SK-N-MC (cell line): Measurements from ENCODE around the gene RGMA.
"Not testable (repeated sequence)": the region's sequence is repeated elsewhere in the genome, so short reads cannot be mapped to it uniquely, and the experiment has no call there.

Experiments used
- DNase-seq: peaks from one replicate; pipeline ENCODE4 v3.0.0-alpha.2; 2011; ENCODE audit warnings: low read depth, low spot score
- H3K27ac ChIP-seq: fragments of 200-600 bp; sonication (generic); 2 replicates; pipeline ENCODE4 v1.5.1; 2016; ENCODE audit warnings: mixed run types
- H3K36me3 ChIP-seq: fragments of 200-600 bp; sonication (generic); 2 replicates; pipeline ENCODE4 v1.6.1; 2017; ENCODE audit warnings: antibody characterized with exemption, low read length, mixed read lengths; ENCODE audit not compliant: insufficient read depth
- H3K4me3 ChIP-seq: fragments of 200-600 bp; sonication (generic); 2 replicates; pipeline ENCODE4 v1.5.1; 2016
- H3K9ac ChIP-seq: fragments of 200-600 bp; sonication (generic); 2 replicates; pipeline ENCODE4 v1.8.0; 2017; ENCODE audit warnings: mixed run types, mixed read lengths; ENCODE audit not compliant: insufficient read length
- H3K9me3 ChIP-seq: fragments of 200-600 bp; sonication (generic); 2 replicates; pipeline ENCODE4 v1.6.1; 2017; ENCODE audit warnings: low read depth, mild to moderate bottlenecking, antibody characterized with exemption, low read length, moderate library complexity, mixed read lengths
- EZH2 ChIP-seq: fragments of 200-600 bp; sonication (generic); IDR thresholded peaks from one replicate; pipeline ENCODE4 v1.6.1; 2017; ENCODE audit warnings: antibody characterized with exemption
- FOXP2 ChIP-seq: optimal IDR thresholded peaks from 2 replicates; pipeline ENCODE3; 2011; ENCODE audit warnings: mild to moderate bottlenecking, moderate library complexity; ENCODE audit not compliant: insufficient read depth; ENCODE audit errors: extremely low read length, control extremely low read depth
- POLR2AphosphoS5 ChIP-seq: IDR thresholded peaks from 2 replicates; pipeline ENCODE4 v1.6.1; 2012; ENCODE audit warnings: mild to moderate bottlenecking, low read depth, low read length, borderline replicate concordance

The RGMA gene

GRCh38 chr15:93037820-93038705 is 50.9 kb downstream of the RGMA start:
- no peak for DNase-seq
- Histone ChIP-seq H3K4me3 (no peak overlapping the region), H3K36me3 (no peaks in the 10 kb centered on the region), H3K9ac (no peak overlapping the region), H3K27ac (no peak overlapping the region), H3K9me3 (no peaks in the 10 kb centered on the region)
- TF ChIP-seq FOXP2 (no peak), EZH2 (no peak), POLR2AphosphoS5 (no peak)

DNA sequence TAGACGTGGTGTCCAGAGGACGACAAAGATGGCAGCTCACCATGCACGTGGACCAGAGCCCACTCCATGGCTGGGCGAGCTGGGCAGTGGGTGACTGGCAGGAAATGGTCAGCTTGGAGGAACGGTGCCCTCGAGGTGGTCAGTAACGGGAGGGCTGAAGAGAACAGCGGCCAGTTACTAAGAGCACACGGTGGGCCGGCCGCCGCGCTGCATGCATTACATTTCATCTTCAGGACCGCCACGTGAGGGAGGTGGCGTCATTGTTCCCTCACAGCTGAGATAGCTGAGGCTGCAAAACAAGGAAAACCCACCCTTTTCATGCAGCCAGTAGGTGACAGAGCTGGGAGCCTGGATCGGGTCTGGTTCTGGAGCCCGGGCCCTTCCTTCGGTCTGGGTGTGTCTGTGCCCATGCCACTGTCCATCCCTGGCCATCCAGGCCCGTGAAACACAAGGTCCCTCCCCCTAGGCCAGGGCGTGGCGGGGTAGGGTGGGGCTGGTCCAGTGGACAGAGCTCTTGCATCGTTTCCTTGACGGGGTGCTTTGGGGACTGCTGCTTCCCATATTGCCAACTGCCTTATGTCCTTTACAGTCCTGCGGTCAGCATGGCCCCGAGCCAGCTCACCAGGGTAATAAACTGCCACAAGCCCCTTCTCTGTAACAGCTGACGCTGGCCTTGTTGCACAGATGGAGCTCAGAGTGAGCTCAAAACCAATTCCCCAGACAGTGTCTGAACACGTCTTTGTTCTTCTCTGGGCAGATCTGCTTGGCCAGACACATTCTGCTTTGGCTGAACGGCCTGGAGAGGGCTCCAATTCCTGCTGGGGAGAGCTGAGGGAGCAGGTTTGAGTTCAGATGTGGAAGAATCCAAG is 51.8 kb downstream of the RGMA start:
- no peak overlapping the region for H3K4me3 ChIP-seq
- H3K9me3 ChIP-seq, result no peaks in the 10 kb centered on the region
- no peak for TF ChIP-seq POLR2AphosphoS5
- no peak for TF ChIP-seq EZH2
- TF ChIP-seq FOXP2, result no peak
- H3K36me3 ChIP-seq, result no peaks in the 10 kb centered on the region
- no peak for DNase-seq
- H3K27ac ChIP-seq, result no peak overlapping the region
- H3K9ac ChIP-seq, result no peak overlapping the region

- no peak overlapping the region for H3K27ac ChIP-seq
- DNase-seq, result no peak
- H3K9ac ChIP-seq, result no peak overlapping the region
- no peaks in the 10 kb centered on the region for H3K36me3 ChIP-seq
- no peak overlapping the region for H3K4me3 ChIP-seq
- no peaks in the 10 kb centered on the region for H3K9me3 ChIP-seq
- no peak for TF ChIP-seq POLR2AphosphoS5
- no peak for TF ChIP-seq FOXP2
Measured at GRCh38 chr15:93035953-93036810, 52.8 kb downstream of the RGMA start.

GRCh38 chr15:93035092-93035915 is 53.7 kb downstream of the RGMA start:
- no peaks in the 10 kb centered on the region for H3K9me3 ChIP-seq
- no peak for DNase-seq
- H3K9ac ChIP-seq, result no peak overlapping the region
- TF ChIP-seq POLR2AphosphoS5 (no peak), EZH2 (no peak), FOXP2 (no peak)
- no peaks in the 10 kb centered on the region for H3K36me3 ChIP-seq
- no peak overlapping the region for H3K27ac ChIP-seq
- H3K4me3 ChIP-seq, result no peak overlapping the region

DNA sequence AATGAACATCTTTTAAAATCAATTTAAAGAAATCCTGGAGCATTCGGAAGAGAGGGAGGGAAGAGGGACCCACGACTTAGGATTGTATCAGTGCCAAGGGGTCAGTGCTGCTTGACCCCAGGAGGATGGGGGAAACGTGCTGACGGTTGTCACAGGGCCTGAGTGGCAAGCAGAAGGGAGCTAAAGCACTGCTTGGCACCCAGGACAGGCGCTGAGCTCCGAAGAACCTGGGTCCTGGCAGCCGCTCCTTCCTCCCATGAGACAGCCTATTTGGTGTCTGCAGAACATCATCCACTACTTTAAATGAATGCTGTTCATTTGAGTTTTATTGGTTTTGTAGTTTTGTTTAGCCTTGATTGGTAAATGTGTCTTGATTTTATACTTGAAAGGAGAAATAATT is 54.5 kb downstream of the RGMA start:
- H3K9me3 ChIP-seq, result no peaks in the 10 kb centered on the region
- H3K36me3 ChIP-seq, result no peaks in the 10 kb centered on the region
- H3K27ac ChIP-seq, result no peak overlapping the region
- DNase-seq, result no peak
- H3K9ac ChIP-seq, result no peak overlapping the region
- no peak for TF ChIP-seq FOXP2
- no peak for TF ChIP-seq EZH2
- TF ChIP-seq POLR2AphosphoS5, result no peak
- no peak overlapping the region for H3K4me3 ChIP-seq

DNA sequence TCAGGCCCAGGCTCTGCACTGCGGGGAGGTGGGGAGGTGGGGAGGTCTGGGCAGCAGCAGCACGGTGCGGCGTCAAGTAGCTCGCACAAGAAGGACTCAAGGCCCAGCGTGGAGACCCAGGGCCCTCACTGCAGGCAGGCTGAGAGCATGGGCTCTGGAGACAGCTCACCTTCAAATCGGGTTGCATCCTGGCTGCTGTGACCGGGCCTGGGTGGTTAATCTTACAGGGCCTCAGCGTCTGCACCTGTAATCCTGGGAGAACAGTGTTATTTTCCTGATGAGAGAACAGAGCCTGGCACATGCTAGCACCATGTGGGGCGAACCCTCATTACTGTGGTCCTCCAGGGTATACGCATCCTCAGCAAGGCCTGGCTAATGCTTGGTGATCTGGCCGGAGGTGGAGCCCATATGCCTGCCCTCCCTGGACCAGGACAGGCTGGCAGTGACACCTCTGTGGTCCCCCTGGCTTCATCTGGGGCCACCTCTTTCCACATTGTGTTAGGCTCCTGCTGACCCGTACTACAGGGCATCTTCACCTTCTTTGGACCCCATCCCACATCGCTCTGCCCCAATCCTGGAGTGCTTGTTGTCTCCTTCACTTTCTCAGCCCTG is 55.5 kb downstream of the RGMA start:
- Histone ChIP-seq H3K9me3 (no peaks in the 10 kb centered on the region), H3K36me3 (no peaks in the 10 kb centered on the region), H3K27ac (no peak overlapping the region), H3K4me3 (no peak overlapping the region), H3K9ac (no peak overlapping the region)
- DNase-seq, result no peak
- TF ChIP-seq FOXP2, result no peak
- TF ChIP-seq EZH2, result no peak
- TF ChIP-seq POLR2AphosphoS5, result no peak

GRCh38 chr15:93032515-93033206 is 56.4 kb downstream of the RGMA start:
- DNase-seq, H3K9ac ChIP-seq, H3K27ac ChIP-seq, H3K36me3 ChIP-seq, H3K9me3 ChIP-seq, H3K4me3 ChIP-seq: not testable (repeated sequence)

GRCh38 chr15:93031557-93032384 is 57.2 kb downstream of the RGMA start:
- H3K36me3 ChIP-seq, H3K9ac ChIP-seq, H3K4me3 ChIP-seq, DNase-seq, H3K9me3 ChIP-seq, H3K27ac ChIP-seq: not testable (repeated sequence)
